Measurements from ENCODE around the gene SMARCD1. TPM values are rescaled to one million over a fixed set of nuclear protein-coding genes. Genes with fewer than 3 reads are reported as not detected.
A peak's percentile ranks its signal among the peaks of the same experiment; 100 is the strongest.

SMARCD1 gene
- total RNA-seq, 1 donor from 2014 or later, result 112 TPM

- no peaks in the 10 kb centered on the region for H3K27me3 Mint-ChIP-seq (ENCODE audit: low read depth)
- TF ChIP-seq CTCF (IDR thresholded peaks at IDR 0.05; ENCODE audit: unreplicated experiment), result peak; percentile 85
- peak; percentile 68 to 89 for DNase-seq (ENCODE audit: low spot score in 2 of 2, unreplicated experiment in 2 of 2)
- no peaks in the 10 kb centered on the region for H3K36me3 Mint-ChIP-seq
- no peak overlapping the region for H3K27ac Mint-ChIP-seq
- H3K4me1 Mint-ChIP-seq, result peaks cover 9% of the 10 kb centered on the region
- no peak overlapping the region for H3K4me3 Mint-ChIP-seq
- H3K9me3 Mint-ChIP-seq, result no peaks in the 10 kb centered on the region
Observed at GRCh38 chr12:50074936-50075807, 10.0 kb upstream of the SMARCD1 start.

- H3K4me3 Mint-ChIP-seq, result no peak overlapping the region
- H3K4me1 Mint-ChIP-seq, result peaks cover 4% of the 10 kb centered on the region
- no peaks in the 10 kb centered on the region for H3K36me3 Mint-ChIP-seq
- DNase-seq (ENCODE audit: low spot score in 2 of 2, unreplicated experiment in 2 of 2), result no peak
- no peaks in the 10 kb centered on the region for H3K9me3 Mint-ChIP-seq
- H3K27me3 Mint-ChIP-seq (ENCODE audit: low read depth), result peaks cover under 1% of the 10 kb centered on the region
- no peak overlapping the region for H3K27ac Mint-ChIP-seq
- no peak for TF ChIP-seq CTCF (IDR thresholded peaks at IDR 0.05; ENCODE audit: unreplicated experiment)
Observed at GRCh38 chr12:50075808-50076170, 9.4 kb upstream of the SMARCD1 start.

- no peak for TF ChIP-seq CTCF (IDR thresholded peaks at IDR 0.05; ENCODE audit: unreplicated experiment)
- no peak for DNase-seq (ENCODE audit: low spot score in 2 of 2, unreplicated experiment in 2 of 2)
- H3K27ac Mint-ChIP-seq, result no peak overlapping the region
- H3K27me3 Mint-ChIP-seq (ENCODE audit: low read depth), result peaks cover 6% of the 10 kb centered on the region
- no peaks in the 10 kb centered on the region for H3K9me3 Mint-ChIP-seq
- no peak overlapping the region for H3K4me3 Mint-ChIP-seq
- no peaks in the 10 kb centered on the region for H3K36me3 Mint-ChIP-seq
- H3K4me1 Mint-ChIP-seq, result peaks cover 4% of the 10 kb centered on the region
Observed at GRCh38 chr12:50077099-50077498, 8.0 kb upstream of the SMARCD1 start.

GRCh38 chr12:50078281-50078680 lies 6.9 kb upstream of the SMARCD1 start:
- TF ChIP-seq CTCF (IDR thresholded peaks at IDR 0.05; ENCODE audit: unreplicated experiment), result no peak

GRCh38 chr12:50079771-50080170 lies 5.4 kb upstream of the SMARCD1 start:
- no peak for DNase-seq (ENCODE audit: low spot score in 2 of 2, unreplicated experiment in 2 of 2)
- Mint-ChIP-seq H3K4me3 (no peak overlapping the region), H3K36me3 (no peaks in the 10 kb centered on the region), H3K9me3 (no peaks in the 10 kb centered on the region), H3K27me3 (ENCODE audit: low read depth) (peaks cover 6% of the 10 kb centered on the region), H3K27ac (no peak overlapping the region), H3K4me1 (peaks cover 11% of the 10 kb centered on the region)
- TF ChIP-seq CTCF (IDR thresholded peaks at IDR 0.05; ENCODE audit: unreplicated experiment), result no peak

More at GRCh38 chr12:50078281-50078680, 6.9 kb upstream of the SMARCD1 start:
- DNase-seq (ENCODE audit: low spot score in 2 of 2, unreplicated experiment in 2 of 2), result no peak
- Mint-ChIP-seq H3K36me3 (no peaks in the 10 kb centered on the region), H3K27ac (no peak overlapping the region), H3K4me1 (peaks cover 4% of the 10 kb centered on the region), H3K4me3 (no peak overlapping the region), H3K9me3 (no peaks in the 10 kb centered on the region), H3K27me3 (ENCODE audit: low read depth) (peaks cover 6% of the 10 kb centered on the region)

Data from mesothelial cell of epicardium (in vitro differentiated cells).